ENCODE results near the gene MTREX. TPM values are rescaled to one million over a fixed set of nuclear protein-coding genes. Genes with fewer than 3 reads are reported as not detected.

The MTREX gene
- polyA plus RNA-seq, 2 of the 4 experiments (the other 2 are of a cell fraction), result 74.8 to 99.8 TPM

DNA sequence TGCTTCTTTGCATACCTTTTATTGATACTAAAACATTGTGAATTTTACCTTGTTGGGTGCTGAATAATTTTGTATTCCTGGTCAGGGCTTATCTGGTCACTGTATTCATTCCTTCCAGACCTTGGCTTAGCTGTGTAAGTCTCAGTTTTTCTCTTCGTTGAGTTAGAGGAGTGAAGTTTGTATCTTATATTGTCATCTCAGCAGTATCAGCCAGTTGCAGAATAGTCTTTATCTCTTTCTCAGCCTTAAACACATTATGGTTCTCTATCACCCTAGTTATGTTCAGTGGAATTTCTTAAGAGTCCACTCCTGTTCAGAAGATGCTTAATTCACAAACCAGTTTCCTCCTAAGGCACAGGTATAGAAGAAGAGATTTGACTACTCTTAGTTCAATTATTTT is 25.2 kb downstream of the MTREX start:
- no peak for ATAC-seq
- FAIRE-seq, result no peak
- H3K4me1 ChIP-seq, result 0 out of 3 replicates have a peak, but pooled peaks cover under 1% of the 10 kb centered on the region
- POLR2A ChIA-PET, result no interaction called here
- no peak overlapping the region for H3K4me2 ChIP-seq
- whole genome bisulfite sequencing (ENCODE audit: missing lambda C conversion rate), result 90% methylated on average over 1 of the region's 1 CpG
- no peak overlapping the region for H3K27ac ChIP-seq
- no peak for DNase-seq (ENCODE audit: low read depth in 1 of 2, low spot score in 1 of 2)
- no peak for TF ChIP-seq HOXA7 (CRISPR knock-in tag; IDR thresholded peaks at IDR 0.05)
- TF ChIP-seq MAFK (IDR thresholded peaks at IDR 0.05; ENCODE audit: partially characterized antibody), result peak; percentile 38
- no peak overlapping the region for H3K4me3 ChIP-seq
- CTCF ChIA-PET, result no interaction called here
- H3K9me3 ChIP-seq, result no peaks in the 10 kb centered on the region

DNA sequence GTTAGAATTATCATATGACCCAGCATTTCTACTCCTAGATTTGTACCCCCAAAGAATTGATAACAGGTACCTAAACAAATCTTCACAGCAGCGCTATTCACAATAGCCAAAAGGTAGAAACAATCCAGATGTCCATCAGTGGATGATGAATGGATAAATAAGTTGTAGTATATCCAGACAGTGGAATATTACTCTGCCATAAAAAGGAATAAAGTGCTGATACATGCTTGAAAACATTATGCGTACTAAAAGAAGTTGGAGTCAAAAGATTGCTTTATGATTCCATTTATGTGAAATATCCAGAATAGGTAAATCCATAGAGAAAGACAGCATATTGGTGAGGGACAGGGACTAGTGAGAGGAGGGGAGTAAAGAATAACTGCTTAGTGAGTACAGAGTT is 26.0 kb downstream of the MTREX start:
- CTCF ChIA-PET, result no interaction called here
- no peak for ATAC-seq
- WGBS (ENCODE audit: missing lambda C conversion rate), result 97% methylated on average over 2 of the region's 2 CpGs

More for the DNA sequence above, 26.0 kb downstream of the MTREX start:
- H3K4me3 ChIP-seq, result no peak overlapping the region
- FAIRE-seq (no peak), DNase-seq (ENCODE audit: low read depth in 1 of 2, low spot score in 1 of 2) (no peak)
- no peak overlapping the region for H3K27ac ChIP-seq
- no peaks in the 10 kb centered on the region for H3K9me3 ChIP-seq
- 0 out of 3 replicates have a peak, but pooled peaks cover 3% of the 10 kb centered on the region for H3K4me1 ChIP-seq
- POLR2A ChIA-PET, result no interaction called here
- H3K4me2 ChIP-seq, result no peak overlapping the region
- TF ChIP-seq, protein P1, sequence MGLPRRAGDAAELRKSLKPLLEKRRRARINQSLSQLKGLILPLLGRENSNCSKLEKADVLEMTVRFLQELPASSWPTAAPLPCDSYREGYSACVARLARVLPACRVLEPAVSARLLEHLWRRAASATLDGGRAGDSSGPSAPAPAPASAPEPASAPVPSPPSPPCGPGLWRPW (IDR thresholded peaks at IDR 0.05), result no peak
- TF ChIP-seq FOXS1 (CRISPR knock-in tag; IDR thresholded peaks at IDR 0.05) (no peak), JUN (IDR thresholded peaks at IDR 0.05) (no peak), REST (IDR thresholded peaks at IDR 0.05) (no peak), FOSL2 (IDR thresholded peaks at IDR 0.05) (no peak), FOSL2 (CRISPR knock-in tag; IDR thresholded peaks at IDR 0.05) (no peak), SREBF2 (IDR thresholded peaks at IDR 0.05) (no peak), POLR2AphosphoS2 (conservative IDR thresholded peaks at IDR 0.05; ENCODE audit: low read length) (no peak), CEBPB (IDR thresholded peaks at IDR 0.05) (no peak), RFX5 (IDR thresholded peaks at IDR 0.05) (no peak), TP53 (CRISPR knock-in tag; IDR thresholded peaks at IDR 0.05) (no peak), EP300 (IDR thresholded peaks at IDR 0.05) (no peak), NR3C1 (IDR thresholded peaks at IDR 0.05) (no peak), HMGXB4 (CRISPR knock-in tag; IDR thresholded peaks at IDR 0.05; ENCODE audit: borderline replicate concordance) (no peak)
- TF ChIP-seq, protein P2, sequence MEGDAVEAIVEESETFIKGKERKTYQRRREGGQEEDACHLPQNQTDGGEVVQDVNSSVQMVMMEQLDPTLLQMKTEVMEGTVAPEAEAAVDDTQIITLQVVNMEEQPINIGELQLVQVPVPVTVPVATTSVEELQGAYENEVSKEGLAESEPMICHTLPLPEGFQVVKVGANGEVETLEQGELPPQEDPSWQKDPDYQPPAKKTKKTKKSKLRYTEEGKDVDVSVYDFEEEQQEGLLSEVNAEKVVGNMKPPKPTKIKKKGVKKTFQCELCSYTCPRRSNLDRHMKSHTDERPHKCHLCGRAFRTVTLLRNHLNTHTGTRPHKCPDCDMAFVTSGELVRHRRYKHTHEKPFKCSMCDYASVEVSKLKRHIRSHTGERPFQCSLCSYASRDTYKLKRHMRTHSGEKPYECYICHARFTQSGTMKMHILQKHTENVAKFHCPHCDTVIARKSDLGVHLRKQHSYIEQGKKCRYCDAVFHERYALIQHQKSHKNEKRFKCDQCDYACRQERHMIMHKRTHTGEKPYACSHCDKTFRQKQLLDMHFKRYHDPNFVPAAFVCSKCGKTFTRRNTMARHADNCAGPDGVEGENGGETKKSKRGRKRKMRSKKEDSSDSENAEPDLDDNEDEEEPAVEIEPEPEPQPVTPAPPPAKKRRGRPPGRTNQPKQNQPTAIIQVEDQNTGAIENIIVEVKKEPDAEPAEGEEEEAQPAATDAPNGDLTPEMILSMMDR (IDR thresholded peaks at IDR 0.05), result no peak
